GM18907 (cell line): ENCODE data around the gene OSBPL5.

Source experiments
- ATAC-seq: cut with Tn5 transposase; IDR thresholded peaks from one replicate; pipeline ENCODE4 v1.9.1; 2021; ENCODE audit warnings: mild to moderate bottlenecking, moderate library complexity; ENCODE audit not compliant: unreplicated experiment

Gene OSBPL5

DNA sequence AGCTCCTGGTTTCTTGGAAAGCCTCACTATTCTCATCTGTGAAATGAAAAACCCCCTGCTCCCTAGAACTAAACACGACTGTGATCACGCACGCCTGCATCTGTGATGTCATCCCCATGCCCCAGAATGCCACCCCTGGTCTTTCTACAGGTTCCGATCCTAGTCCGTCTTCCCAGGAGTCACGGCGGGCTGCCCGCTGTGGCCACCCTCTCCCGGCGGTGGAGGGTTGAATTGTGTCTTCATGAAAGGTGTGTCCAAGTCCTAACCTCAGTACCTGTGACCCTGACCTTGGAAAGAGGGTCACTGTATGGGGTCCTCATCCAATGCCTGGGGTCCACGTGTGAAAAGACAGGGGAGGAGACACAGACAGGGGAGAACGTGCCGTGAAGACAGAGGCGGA, 14.4 kb downstream of the OSBPL5 start:
- no peak for ATAC-seq

GRCh38 chr11:3149852-3150188, 15.3 kb downstream of the OSBPL5 start:
- no peak for ATAC-seq

- ATAC-seq = no peak
Observed at GRCh38 chr11:3148990-3149851, 15.9 kb downstream of the OSBPL5 start.

- ATAC-seq = no peak
Observed at GRCh38 chr11:3148255-3148989, 16.7 kb downstream of the OSBPL5 start.

- ATAC-seq = no peak
Observed at GRCh38 chr11:3147626-3148025, 17.5 kb downstream of the OSBPL5 start.

GRCh38 chr11:3147257-3147619, 17.9 kb downstream of the OSBPL5 start:
- ATAC-seq = no peak

GRCh38 chr11:3146612-3147256, 18.4 kb downstream of the OSBPL5 start:
- no peak for ATAC-seq

DNA sequence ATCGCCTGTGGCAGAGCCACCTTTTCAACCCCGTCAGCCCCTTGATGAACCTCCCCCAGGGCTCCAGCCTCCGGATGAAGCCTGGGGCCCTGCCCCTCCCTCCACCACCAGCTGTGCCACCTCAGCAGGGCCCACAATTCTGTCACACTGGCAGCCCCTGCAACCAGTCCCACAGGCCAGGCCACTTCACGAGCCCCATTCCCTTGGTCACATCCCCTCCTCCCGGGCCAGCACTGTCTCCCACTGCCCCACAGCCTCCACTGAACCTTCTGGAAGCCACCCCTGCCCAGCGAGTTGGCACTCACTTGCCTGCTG, 19.9 kb downstream of the OSBPL5 start:
- ATAC-seq = no peak

- ATAC-seq = no peak
Observed at GRCh38 chr11:3144296-3145205, 20.6 kb downstream of the OSBPL5 start.

- no peak for ATAC-seq
Observed at GRCh38 chr11:3143136-3143880, 21.8 kb downstream of the OSBPL5 start.

DNA sequence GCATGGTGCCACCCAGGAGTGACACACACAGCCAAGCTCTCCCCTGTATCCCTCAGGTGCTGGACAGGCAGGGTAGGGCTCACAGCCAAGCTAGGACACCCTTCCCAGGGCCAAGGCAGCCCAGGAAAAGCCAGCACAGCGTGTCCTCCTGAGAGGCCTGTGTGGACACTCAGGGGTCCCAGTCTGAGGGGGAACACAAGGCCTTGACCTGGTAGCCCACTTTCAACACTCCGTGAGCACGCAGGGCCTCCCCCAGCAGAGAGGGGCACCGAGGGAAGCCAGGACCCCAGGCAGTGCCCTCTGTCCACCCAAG, 24.9 kb downstream of the OSBPL5 start:
- no peak for ATAC-seq

- ATAC-seq = no peak
Observed at GRCh38 chr11:3139481-3140290, 25.4 kb downstream of the OSBPL5 start.

GRCh38 chr11:3139086-3139440, 26.0 kb downstream of the OSBPL5 start:
- no peak for ATAC-seq

GRCh38 chr11:3138178-3139085, 26.7 kb downstream of the OSBPL5 start:
- no peak for ATAC-seq

GRCh38 chr11:3137486-3138177, 27.5 kb downstream of the OSBPL5 start:
- no peak for ATAC-seq

DNA sequence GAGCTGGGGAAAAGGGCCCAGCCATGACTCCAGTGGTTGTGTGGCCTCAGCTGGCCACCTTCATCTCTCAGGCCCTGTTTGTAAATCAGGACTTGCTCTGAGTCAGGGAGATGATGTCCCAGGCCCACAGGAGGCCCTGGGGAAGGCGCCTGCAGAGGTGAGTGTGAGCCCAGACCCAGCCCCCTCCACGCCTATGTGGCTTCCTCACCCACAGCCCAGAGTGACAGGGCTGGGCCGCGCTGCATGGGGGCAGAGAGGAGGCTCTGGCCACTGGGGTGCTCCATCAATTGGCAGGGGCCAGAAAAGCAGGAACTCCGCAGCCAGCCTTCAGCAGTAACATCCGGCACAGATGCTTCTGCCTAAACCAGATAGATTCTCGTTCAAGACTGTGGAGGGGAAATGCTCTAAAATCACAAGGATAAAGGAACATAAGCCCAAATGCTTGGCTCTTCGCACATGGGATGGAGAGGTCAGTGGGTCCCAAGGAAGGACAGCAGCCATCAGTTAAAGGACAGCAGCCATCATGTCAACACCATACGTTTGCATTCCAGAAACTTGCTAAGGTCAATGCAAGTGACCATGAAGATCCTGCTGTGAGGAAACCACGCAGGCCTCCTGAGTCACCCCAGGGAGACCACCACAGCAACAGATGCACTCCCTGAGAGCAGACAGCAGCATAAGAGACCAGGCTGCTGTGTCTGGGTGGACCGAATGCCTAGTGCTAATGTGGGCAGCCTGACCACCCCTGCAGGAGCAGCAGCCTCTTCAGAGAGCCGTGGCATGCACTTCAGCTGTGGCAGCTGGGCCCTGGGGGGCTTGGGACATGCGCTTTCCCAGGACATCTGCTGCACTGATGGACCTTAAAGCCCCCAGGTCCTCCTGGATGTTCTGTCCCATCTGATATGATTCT, 28.3 kb downstream of the OSBPL5 start:
- no peak for ATAC-seq
